Activated CD4-positive, alpha-beta T cell treated with anti-CD3 and anti-CD28 coated beads for 36 hours (primary cell): Measurements from ENCODE around the gene PLCXD1. TPM values are rescaled to one million over a fixed set of nuclear protein-coding genes. Genes with fewer than 3 reads are reported as not detected.
"Not testable (repeated sequence)": the region's sequence is repeated elsewhere in the genome, so short reads cannot be mapped to it uniquely, and the experiment has no call there.

Source experiments
- ATAC-seq: fragments of 200-7000 bp; cut with Tn5 transposase; one replicate; pipeline ENCODE4 v1.10.0; 2021; ENCODE audit warnings: mild to moderate bottlenecking, moderate library complexity
- CTCF ChIA-PET: fragments of 350-600 bp; sonication (Branson Sonifier 250); formaldehyde crosslinking; loops from one replicate; lab custom pipeline; 2021; ENCODE audit warnings: antibody characterized with exemption; lab: Charles Lee
- POLR2A ChIA-PET: fragments of 350-600 bp; sonication (Branson Sonifier 250); formaldehyde crosslinking; loops from one replicate; lab custom pipeline; 2021; ENCODE audit warnings: antibody characterized with exemption, inconsistent platforms; lab: Charles Lee
- DNase-seq: peaks from one replicate; pipeline ENCODE4 v3.0.0-alpha.2; 2020
- H3K27ac Mint-ChIP-seq: one replicate; pipeline ENCODE4 v1.8.0; 2021; ENCODE audit warnings: mixed read lengths
- H3K27me3 Mint-ChIP-seq: one replicate; pipeline ENCODE4 v1.8.0; 2021; ENCODE audit warnings: mixed read lengths
- H3K36me3 Mint-ChIP-seq: one replicate; pipeline ENCODE4 v1.8.0; 2021; ENCODE audit warnings: low read depth, mixed read lengths
- H3K4me1 Mint-ChIP-seq: one replicate; pipeline ENCODE4 v1.8.0; 2021; ENCODE audit warnings: mixed read lengths
- H3K4me3 Mint-ChIP-seq: one replicate; pipeline ENCODE4 v1.8.0; 2021; ENCODE audit warnings: mild to moderate bottlenecking, moderate library complexity, mixed read lengths
- H3K9me3 Mint-ChIP-seq: one replicate; pipeline ENCODE4 v1.8.0; 2021; ENCODE audit warnings: low read depth, mixed read lengths
- intact Hi-C, 2 experiments: fragments of 100-400 bp; cut with DNase I in 1 of 2; cut with micrococcal nuclease in 1 of 2; formaldehyde crosslinking; loops; one replicate each; pipeline versions ENCODE4 v1.14.2 to v1.15.1; 2022 to 2024; cut with DNase I, micrococcal nuclease
- total RNA-seq, 2 experiments: library from RNA; stranded (reverse); gene quantifications; one replicate each; pipeline ENCODE4 v1.2.3, GENCODE V29; 2021

PLCXD1 gene
- total RNA-seq, 2 experiments from 2014 or later = 92.8 to 127 TPM

GRCh38 chrX:316351-317325 is 35.5 kb downstream of the PLCXD1 start:
- Mint-ChIP-seq H3K4me3 (peak overlapping the region; percentile 45), H3K9me3 (no peaks in the 10 kb centered on the region), H3K36me3 (peaks cover 20% of the 10 kb centered on the region), H3K27me3 (no peaks in the 10 kb centered on the region), H3K4me1 (peaks cover 13% of the 10 kb centered on the region), H3K27ac (no peak overlapping the region)
- no peak for DNase-seq
- ATAC-seq = no peak
- intact Hi-C loops = loop anchor here in 1 of 2 experiments (2.0 kb wide), 1 partner anchor 22 kb away; no protein-coding TSS in a partner anchor
- POLR2A ChIA-PET = no interaction called here
- CTCF ChIA-PET = no interaction called here

DNA sequence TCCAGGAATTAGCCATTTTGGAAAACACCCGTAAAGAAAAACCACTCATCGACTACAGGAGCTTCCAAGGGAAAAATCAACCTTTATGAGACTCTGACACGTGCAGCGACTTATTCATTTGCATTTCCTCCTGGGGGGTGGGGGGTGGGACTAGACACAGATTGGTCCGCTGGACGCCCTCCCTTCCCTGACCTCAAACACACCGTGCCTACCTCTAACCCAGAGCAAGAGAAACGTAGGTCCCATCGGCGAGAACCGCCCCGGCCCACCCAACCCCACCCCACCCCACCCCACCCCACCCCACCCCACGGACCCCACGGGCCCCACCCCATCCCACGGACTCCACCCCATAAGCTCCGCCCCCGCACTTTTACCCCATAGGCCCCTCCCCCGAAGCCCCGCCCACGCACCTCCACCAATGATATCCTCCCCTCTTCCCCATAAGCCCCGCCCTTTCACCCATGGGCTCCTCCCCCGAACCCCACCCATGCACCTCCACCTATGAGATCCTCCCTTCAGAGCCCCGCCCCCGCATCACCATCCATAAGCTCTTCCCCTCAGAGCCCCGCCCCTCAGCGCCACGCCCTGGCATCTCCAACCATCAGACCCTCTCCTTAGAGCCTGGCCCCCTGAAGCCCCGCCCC is 36.4 kb downstream of the PLCXD1 start:
- ChIA-PET POLR2A (no interaction called here), CTCF (no interaction called here)
- Mint-ChIP-seq H3K4me1 (peaks cover 13% of the 10 kb centered on the region), H3K9me3 (no peaks in the 10 kb centered on the region), H3K36me3 (peaks cover 13% of the 10 kb centered on the region), H3K4me3 (peak overlapping the region; percentile 88), H3K27me3 (no peaks in the 10 kb centered on the region), H3K27ac (peak overlapping the region; percentile 99)
- ATAC-seq (no peak), DNase-seq (peak; percentile 99)
- intact Hi-C loops = loop anchor here (1.0 to 2.0 kb wide), 4 partner anchors 21 to 1075 kb away; partner anchors contain the start of gene SLC25A6 (in 1 of the 2)

DNA sequence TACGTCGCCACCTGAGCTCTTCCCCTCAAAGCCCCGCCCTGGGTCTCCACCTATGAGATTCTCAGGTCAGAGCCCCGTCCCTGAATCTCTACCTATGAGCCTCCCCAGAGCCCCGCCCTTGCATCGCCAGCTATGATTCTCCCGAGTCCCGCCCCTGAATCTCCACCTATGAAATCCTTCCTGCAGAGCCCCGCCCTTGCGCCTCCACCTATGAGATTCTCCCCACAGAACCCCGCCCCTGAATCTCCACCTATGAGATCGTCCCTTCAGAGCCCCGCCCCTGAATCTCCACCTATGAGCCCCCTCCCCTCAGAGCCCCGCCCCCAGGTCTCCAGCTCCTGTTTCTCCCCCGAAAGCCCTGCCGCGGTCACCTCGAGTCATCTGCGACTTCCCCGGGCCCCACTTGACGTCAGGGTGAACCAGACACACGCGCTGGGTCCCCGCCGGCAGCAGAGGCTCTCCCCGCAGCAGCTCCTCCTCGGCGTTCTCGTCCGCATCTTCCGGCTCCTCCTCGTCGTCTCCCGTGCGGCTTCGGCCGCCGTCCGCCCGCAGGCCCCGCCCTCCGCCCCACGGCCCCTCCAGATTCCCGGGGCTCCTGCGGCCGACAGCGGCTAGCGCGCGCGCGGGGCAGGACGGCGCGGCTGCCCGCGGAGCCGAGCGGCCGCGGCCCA is 37.0 kb downstream of the PLCXD1 start:
- peaks cover 17% of the 10 kb centered on the region for H3K4me1 Mint-ChIP-seq
- peak overlapping the region; percentile 88 for H3K4me3 Mint-ChIP-seq
- intact Hi-C loops = loop anchor here (1.0 kb wide), 3 partner anchors 35 to 1074 kb away; partner anchors contain the start of gene SLC25A6 (in 1 of the 2)
- H3K27me3 Mint-ChIP-seq = no peaks in the 10 kb centered on the region
- peak overlapping the region; percentile 99 for H3K27ac Mint-ChIP-seq
- ChIA-PET POLR2A (no interaction called here), CTCF (no interaction called here)
- H3K9me3 Mint-ChIP-seq = no peaks in the 10 kb centered on the region
- DNase-seq = peak; percentile 100
- peak; percentile 74 for ATAC-seq
- peaks cover 13% of the 10 kb centered on the region for H3K36me3 Mint-ChIP-seq

- ChIA-PET CTCF (no interaction called here), POLR2A (no interaction called here)
- H3K36me3 Mint-ChIP-seq = peaks cover 5% of the 10 kb centered on the region
- peaks cover 23% of the 10 kb centered on the region for H3K4me1 Mint-ChIP-seq
- peak within 1 kb of the TSS; percentile 88 for H3K4me3 Mint-ChIP-seq
- intact Hi-C loops = loop anchor here (1.0 kb wide), 4 partner anchors 36 to 1272 kb away; partner anchors contain the start of genes AKAP17A (in 1 of the 2) and SLC25A6 (in 1 of the 2)
- H3K9me3 Mint-ChIP-seq = no peaks in the 10 kb centered on the region
- DNase-seq = peak; percentile 99
- H3K27me3 Mint-ChIP-seq = no peaks in the 10 kb centered on the region
- ATAC-seq = peak; percentile 78
- H3K27ac Mint-ChIP-seq = peak within 1 kb of the TSS; percentile 99
These were observed 37.8 kb downstream of the PLCXD1 start, which contains the start of gene GTPBP6 for GRCh38 chrX:318739-319578. TSS of gene GTPBP6 (minus strand) at chrX:318796. CDS start at chrX:318787, 9 bp downstream.

GRCh38 chrX:319579-320125 is 38.5 kb downstream of the PLCXD1 start:
- intact Hi-C loops = loop anchor here in 1 of 2 experiments (1.0 kb wide), 1 partner anchor 1272 kb away; the partner anchor contains the start of gene AKAP17A
- peaks cover 5% of the 10 kb centered on the region for H3K36me3 Mint-ChIP-seq
- ATAC-seq (no peak), DNase-seq (peak; percentile 32)
- H3K4me3 Mint-ChIP-seq = peak overlapping the region; percentile 88
- no peaks in the 10 kb centered on the region for H3K9me3 Mint-ChIP-seq
- CTCF ChIA-PET = no interaction called here
- H3K27ac Mint-ChIP-seq = no peak overlapping the region
- POLR2A ChIA-PET = no interaction called here
- peaks cover 26% of the 10 kb centered on the region for H3K4me1 Mint-ChIP-seq
- H3K27me3 Mint-ChIP-seq = no peaks in the 10 kb centered on the region

- Mint-ChIP-seq H3K27me3 (no peaks in the 10 kb centered on the region), H3K4me1 (peaks cover 30% of the 10 kb centered on the region), H3K36me3 (peaks cover 5% of the 10 kb centered on the region), H3K27ac (peak overlapping the region; percentile 75), H3K4me3 (peak overlapping the region; percentile 88), H3K9me3 (no peaks in the 10 kb centered on the region)
- intact Hi-C loops = no loop called here
- ChIA-PET POLR2A (no interaction called here), CTCF (no interaction called here)
- no peak for ATAC-seq
- DNase-seq = peak; percentile 31
These were observed 39.1 kb downstream of the PLCXD1 start for GRCh38 chrX:320126-320783.

- H3K27ac Mint-ChIP-seq = peak overlapping the region; percentile 25
These were observed 42.8 kb downstream of the PLCXD1 start for GRCh38 chrX:323721-324628.

GRCh38 chrX:324664-325063 is 43.5 kb downstream of the PLCXD1 start:
- H3K27ac Mint-ChIP-seq, H3K9me3 Mint-ChIP-seq, H3K27me3 Mint-ChIP-seq, H3K4me3 Mint-ChIP-seq, POLR2A ChIA-PET, H3K36me3 Mint-ChIP-seq, CTCF ChIA-PET, ATAC-seq, intact Hi-C loops: not testable (repeated sequence)
- peak; percentile 56 for DNase-seq
- H3K4me1 Mint-ChIP-seq = peaks cover 22% of the 10 kb centered on the region

More at GRCh38 chrX:323721-324628, 42.8 kb downstream of the PLCXD1 start:
- Mint-ChIP-seq H3K4me3 (peak overlapping the region; percentile 35), H3K36me3 (peaks cover 2% of the 10 kb centered on the region), H3K9me3 (no peaks in the 10 kb centered on the region), H3K4me1 (peaks cover 22% of the 10 kb centered on the region), H3K27me3 (no peaks in the 10 kb centered on the region)
- intact Hi-C loops = no loop called here
- POLR2A ChIA-PET = no interaction called here
- CTCF ChIA-PET = no interaction called here
- ATAC-seq (peak; percentile 51), DNase-seq (peak; percentile 79)

- no peak for ATAC-seq
- intact Hi-C loops = no loop called here
- peaks cover 21% of the 10 kb centered on the region for H3K4me1 Mint-ChIP-seq
- H3K27me3 Mint-ChIP-seq = no peaks in the 10 kb centered on the region
- H3K36me3 Mint-ChIP-seq = no peaks in the 10 kb centered on the region
- ChIA-PET CTCF (no interaction called here), POLR2A (no interaction called here)
- H3K9me3 Mint-ChIP-seq = no peaks in the 10 kb centered on the region
- no peak overlapping the region for H3K4me3 Mint-ChIP-seq
- DNase-seq = no peak
- no peak overlapping the region for H3K27ac Mint-ChIP-seq
These were observed 46.5 kb downstream of the PLCXD1 start for GRCh38 chrX:327660-328126.
